Suprapubic skin (tissue), 3 donors: ENCODE measurements around the gene PRSS12.

Source experiments
- POLR2AphosphoS5 ChIP-seq, 3 donors: sonication (generic); formaldehyde crosslinking; IDR thresholded peaks; one replicate each; pipeline ENCODE4 v1.6.1; 2017; ENCODE audit warnings: antibody characterized with exemption in 3 of 3
- TF ChIP-seq, protein P1 (sequence below), 2 donors: fragments of 200-600 bp in 1 of 2; fragments of 450-650 bp in 1 of 2; sonication (generic) in 1 of 2; IDR thresholded peaks; one replicate each; pipeline ENCODE4 v1.5.1; 2016 to 2019; ENCODE audit warnings: antibody characterized with exemption in 2 of 2, mild to moderate bottlenecking in 1 of 2, moderate library complexity in 1 of 2

DNA sequence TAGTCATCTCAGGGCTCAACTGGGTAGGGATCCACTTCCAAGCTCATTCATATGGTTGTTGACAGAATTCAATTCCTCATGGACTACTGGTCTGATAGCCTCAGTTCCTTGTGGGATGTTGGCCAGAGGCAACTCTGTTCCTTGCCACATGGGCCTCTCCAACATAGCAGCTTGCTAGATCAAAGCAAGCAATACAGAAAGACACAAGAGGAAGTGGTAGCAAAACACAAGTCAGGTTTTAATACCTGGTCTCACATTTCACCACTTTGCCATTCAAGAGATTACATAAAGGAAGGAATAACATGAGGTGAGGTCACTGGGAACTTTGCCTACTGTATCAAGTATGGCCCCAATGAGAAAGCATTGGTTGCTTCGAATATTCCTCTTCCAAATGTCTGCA, 79.2 kb downstream of the PRSS12 start:
- TF ChIP-seq POLR2AphosphoS5 (IDR thresholded peaks at IDR 0.05), result no peak
- TF ChIP-seq, protein P1, sequence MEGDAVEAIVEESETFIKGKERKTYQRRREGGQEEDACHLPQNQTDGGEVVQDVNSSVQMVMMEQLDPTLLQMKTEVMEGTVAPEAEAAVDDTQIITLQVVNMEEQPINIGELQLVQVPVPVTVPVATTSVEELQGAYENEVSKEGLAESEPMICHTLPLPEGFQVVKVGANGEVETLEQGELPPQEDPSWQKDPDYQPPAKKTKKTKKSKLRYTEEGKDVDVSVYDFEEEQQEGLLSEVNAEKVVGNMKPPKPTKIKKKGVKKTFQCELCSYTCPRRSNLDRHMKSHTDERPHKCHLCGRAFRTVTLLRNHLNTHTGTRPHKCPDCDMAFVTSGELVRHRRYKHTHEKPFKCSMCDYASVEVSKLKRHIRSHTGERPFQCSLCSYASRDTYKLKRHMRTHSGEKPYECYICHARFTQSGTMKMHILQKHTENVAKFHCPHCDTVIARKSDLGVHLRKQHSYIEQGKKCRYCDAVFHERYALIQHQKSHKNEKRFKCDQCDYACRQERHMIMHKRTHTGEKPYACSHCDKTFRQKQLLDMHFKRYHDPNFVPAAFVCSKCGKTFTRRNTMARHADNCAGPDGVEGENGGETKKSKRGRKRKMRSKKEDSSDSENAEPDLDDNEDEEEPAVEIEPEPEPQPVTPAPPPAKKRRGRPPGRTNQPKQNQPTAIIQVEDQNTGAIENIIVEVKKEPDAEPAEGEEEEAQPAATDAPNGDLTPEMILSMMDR (IDR thresholded peaks at IDR 0.05), result no peak
